Progenitor cell of endocrine pancreas (in vitro differentiated cells): ENCODE data around the gene SPATA46. TPM values are rescaled to one million over a fixed set of nuclear protein-coding genes. Genes with fewer than 3 reads are reported as not detected.

Experiments
- DNase-seq: peaks from one replicate; pipeline ENCODE4 v3.0.0; 2021; ENCODE audit warnings: low spot score; ENCODE audit not compliant: unreplicated experiment
- H3K27ac Mint-ChIP-seq: 2 replicates; pipeline ENCODE4 v1.8.0; 2021; ENCODE audit warnings: mild to moderate bottlenecking, moderate library complexity, mixed read lengths
- H3K27me3 Mint-ChIP-seq: 2 replicates; pipeline ENCODE4 v1.8.0; 2021; ENCODE audit warnings: mixed read lengths
- H3K36me3 Mint-ChIP-seq: 2 replicates; pipeline ENCODE4 v1.8.0; 2022; ENCODE audit warnings: mixed read lengths; ENCODE audit not compliant: insufficient read depth
- H3K4me1 Mint-ChIP-seq: 2 replicates; pipeline ENCODE4 v1.8.0; 2021; ENCODE audit warnings: low read depth, mixed read lengths
- H3K4me3 Mint-ChIP-seq: 2 replicates; pipeline ENCODE4 v1.8.0; 2021; ENCODE audit warnings: low read depth, mild to moderate bottlenecking, moderate library complexity, mixed read lengths
- H3K9me3 Mint-ChIP-seq: 2 replicates; pipeline ENCODE4 v1.8.0; 2021; ENCODE audit warnings: low read depth, mixed read lengths
- CTCF ChIP-seq: fragments of 200-600 bp; sonication (generic); IDR thresholded peaks from one replicate; pipeline ENCODE4 v1.5.0; 2021; ENCODE audit warnings: antibody characterized with exemption, mild to moderate bottlenecking; ENCODE audit not compliant: unreplicated experiment
- total RNA-seq: library from RNA; stranded (reverse); gene quantifications from 2 replicates; pipeline ENCODE4 v1.2.1, GENCODE V29; 2021

SPATA46 gene
- total RNA-seq, 1 donor from 2014 or later = not detected

- Mint-ChIP-seq H3K27ac (no peak overlapping the region), H3K36me3 (no peaks in the 10 kb centered on the region), H3K4me1 (peaks cover 20% of the 10 kb centered on the region), H3K4me3 (no peak overlapping the region), H3K27me3 (peaks cover 4% of the 10 kb centered on the region), H3K9me3 (no peaks in the 10 kb centered on the region)
- DNase-seq = no peak
- no peak for TF ChIP-seq CTCF
Measured at GRCh38 chr1:162389971-162390370, 13.3 kb upstream of the SPATA46 start.

- Mint-ChIP-seq H3K4me1 (peaks cover 20% of the 10 kb centered on the region), H3K36me3 (no peaks in the 10 kb centered on the region), H3K4me3 (no peak overlapping the region), H3K27ac (peak overlapping the region; percentile 35), H3K9me3 (no peaks in the 10 kb centered on the region), H3K27me3 (peaks cover 4% of the 10 kb centered on the region)
- no peak for DNase-seq
- no peak for TF ChIP-seq CTCF
Measured at GRCh38 chr1:162389021-162389818, 12.6 kb upstream of the SPATA46 start.

- Mint-ChIP-seq H3K4me3 (no peak overlapping the region), H3K27me3 (peaks cover 4% of the 10 kb centered on the region), H3K27ac (no peak overlapping the region), H3K36me3 (no peaks in the 10 kb centered on the region), H3K9me3 (no peaks in the 10 kb centered on the region), H3K4me1 (peaks cover 20% of the 10 kb centered on the region)
- no peak for TF ChIP-seq CTCF
- DNase-seq = no peak
Measured at GRCh38 chr1:162388615-162389014, 12.0 kb upstream of the SPATA46 start.

GRCh38 chr1:162388083-162388594 is 11.5 kb upstream of the SPATA46 start:
- peaks cover 20% of the 10 kb centered on the region for H3K4me1 Mint-ChIP-seq
- H3K36me3 Mint-ChIP-seq = no peaks in the 10 kb centered on the region
- H3K27ac Mint-ChIP-seq = no peak overlapping the region
- no peak overlapping the region for H3K4me3 Mint-ChIP-seq
- no peaks in the 10 kb centered on the region for H3K9me3 Mint-ChIP-seq
- no peak for DNase-seq
- TF ChIP-seq CTCF = no peak
- H3K27me3 Mint-ChIP-seq = peaks cover 4% of the 10 kb centered on the region

- no peaks in the 10 kb centered on the region for H3K36me3 Mint-ChIP-seq
- no peak for DNase-seq
- H3K9me3 Mint-ChIP-seq = no peaks in the 10 kb centered on the region
- peaks cover 4% of the 10 kb centered on the region for H3K27me3 Mint-ChIP-seq
- no peak for TF ChIP-seq CTCF
- H3K4me3 Mint-ChIP-seq = no peak overlapping the region
- no peak overlapping the region for H3K27ac Mint-ChIP-seq
- peaks cover 20% of the 10 kb centered on the region for H3K4me1 Mint-ChIP-seq
Measured at GRCh38 chr1:162387226-162388082, 10.8 kb upstream of the SPATA46 start.
